GM19455 (cell line): Measurements from ENCODE around the gene ICE2.

Source experiments
- ATAC-seq: cut with Tn5 transposase; IDR thresholded peaks from one replicate; pipeline ENCODE4 v1.9.1; 2021; ENCODE audit not compliant: unreplicated experiment

The ICE2 gene

GRCh38 chr15:60391722-60392315 is 87.1 kb downstream of the ICE2 start:
- ATAC-seq = no peak

- ATAC-seq = no peak
Measured at GRCh38 chr15:60390871-60391501, 88.0 kb downstream of the ICE2 start.

- no peak for ATAC-seq
Measured at GRCh38 chr15:60390231-60390630, 88.7 kb downstream of the ICE2 start.

GRCh38 chr15:60389261-60390077 is 89.5 kb downstream of the ICE2 start:
- peak; percentile 61 for ATAC-seq

- ATAC-seq = no peak
Measured at GRCh38 chr15:60387321-60387720, 91.6 kb downstream of the ICE2 start.

GRCh38 chr15:60386615-60387014 is 92.3 kb downstream of the ICE2 start:
- no peak for ATAC-seq

- no peak for ATAC-seq
Measured at GRCh38 chr15:60385620-60386552, 93.1 kb downstream of the ICE2 start.

GRCh38 chr15:60384526-60385126 is 94.3 kb downstream of the ICE2 start:
- no peak for ATAC-seq

- ATAC-seq = no peak
Measured at GRCh38 chr15:60384053-60384452, 94.9 kb downstream of the ICE2 start.

- ATAC-seq = no peak
Measured at GRCh38 chr15:60382773-60383674, 95.9 kb downstream of the ICE2 start.

- no peak for ATAC-seq
Measured at GRCh38 chr15:60381148-60381788, 97.7 kb downstream of the ICE2 start.

- ATAC-seq = no peak
Measured at GRCh38 chr15:60379525-60380274, 99.2 kb downstream of the ICE2 start.

GRCh38 chr15:60379185-60379524 is 99.8 kb downstream of the ICE2 start:
- ATAC-seq = no peak

- no peak for ATAC-seq
Measured at GRCh38 chr15:60376677-60377095, 102.3 kb downstream of the ICE2 start.

GRCh38 chr15:60375306-60375705 is 103.6 kb downstream of the ICE2 start:
- no peak for ATAC-seq

GRCh38 chr15:60374628-60375081 is 104.3 kb downstream of the ICE2 start:
- ATAC-seq = no peak

GRCh38 chr15:60374209-60374608 is 104.7 kb downstream of the ICE2 start:
- no peak for ATAC-seq

GRCh38 chr15:60373745-60374144 is 105.2 kb downstream of the ICE2 start:
- ATAC-seq = no peak
